GM19452 (cell line): Measurements from ENCODE around the gene RPH3AL.
"Not testable (repeated sequence)": the region's sequence is repeated elsewhere in the genome, so short reads cannot be mapped to it uniquely, and the experiment has no call there.

Source experiments
- ATAC-seq: cut with Tn5 transposase; IDR thresholded peaks from one replicate; pipeline ENCODE4 v1.9.1; 2021; ENCODE audit not compliant: unreplicated experiment

Gene RPH3AL

DNA sequence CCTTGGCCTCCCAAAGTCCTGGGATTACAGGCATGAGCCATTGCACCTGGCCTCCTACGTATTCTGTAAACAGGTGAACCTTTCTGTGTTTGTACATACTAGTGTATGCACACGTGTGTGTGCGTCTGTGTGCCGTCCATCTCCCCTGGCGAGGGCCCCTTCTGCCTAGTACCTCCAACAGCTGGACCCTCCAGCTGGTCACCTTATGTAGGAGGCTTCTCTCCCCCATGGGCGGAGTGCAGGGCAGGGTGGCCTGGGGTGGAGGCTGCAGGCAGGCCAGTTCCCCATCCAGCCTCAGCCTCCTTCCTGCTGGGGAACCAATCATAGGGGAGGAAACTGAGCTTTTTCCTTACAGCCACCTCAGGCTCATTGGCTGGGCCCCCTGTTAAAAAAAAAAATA lies 146.8 kb downstream of the RPH3AL start:
- ATAC-seq = no peak

DNA sequence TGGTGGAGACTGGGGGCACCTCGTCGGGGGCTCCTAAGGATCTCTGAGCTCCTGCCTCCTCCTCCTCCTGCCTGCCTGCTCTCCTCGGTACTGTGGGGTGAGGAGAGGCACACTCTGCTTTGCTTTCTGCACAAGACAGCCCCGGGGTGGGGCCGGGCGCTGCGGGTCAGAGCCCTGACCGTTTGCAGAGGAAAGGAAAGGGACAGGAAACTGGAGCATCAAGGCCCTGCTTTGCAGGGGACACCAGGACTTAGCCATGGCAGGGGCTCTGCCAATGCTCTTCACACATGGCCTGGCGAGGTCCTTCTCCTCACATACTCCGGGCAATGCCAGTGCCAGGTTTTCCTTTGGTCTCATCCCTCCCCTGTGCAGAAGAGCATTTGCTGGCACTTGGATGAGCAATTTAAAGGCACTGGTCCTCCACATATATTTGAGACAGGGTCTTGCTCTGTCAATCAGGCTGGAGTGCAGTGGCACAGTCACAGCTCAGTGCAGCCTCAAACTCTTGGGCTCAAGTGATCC lies 147.4 kb downstream of the RPH3AL start:
- no peak for ATAC-seq

DNA sequence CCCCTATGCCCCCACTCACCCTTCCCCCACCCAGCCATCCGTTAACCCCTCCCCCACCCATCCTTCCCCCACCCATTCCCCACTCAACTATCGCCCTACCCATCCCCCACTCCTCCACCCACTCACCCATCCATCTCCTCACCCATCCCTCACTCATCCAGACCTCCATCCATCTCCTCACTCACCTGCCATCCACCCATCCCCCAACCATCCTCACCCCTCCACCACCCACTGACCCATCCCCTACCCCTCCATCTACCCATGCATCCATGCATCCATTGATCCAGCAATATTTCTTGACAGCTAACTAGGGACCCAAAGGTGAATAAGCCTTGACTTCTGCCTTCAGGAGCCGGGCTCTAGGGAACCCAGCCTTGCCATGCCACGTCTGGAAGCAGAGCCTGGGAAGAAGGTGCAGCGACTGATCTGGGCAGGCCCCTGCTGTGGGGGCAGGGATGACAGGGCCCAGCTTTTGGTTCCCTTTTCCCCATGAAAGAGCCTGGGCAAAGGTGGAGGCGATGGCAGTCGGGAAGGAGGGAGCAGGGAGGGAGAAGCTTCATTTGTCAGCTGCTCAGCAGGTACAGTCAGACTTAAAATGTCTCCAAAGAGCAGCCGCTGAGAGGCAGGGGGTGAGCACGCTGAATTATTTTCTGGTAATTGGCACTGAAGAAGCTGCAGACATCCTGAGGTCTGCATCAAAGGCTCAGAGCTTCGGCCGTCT lies 148.0 kb downstream of the RPH3AL start:
- no peak for ATAC-seq

DNA sequence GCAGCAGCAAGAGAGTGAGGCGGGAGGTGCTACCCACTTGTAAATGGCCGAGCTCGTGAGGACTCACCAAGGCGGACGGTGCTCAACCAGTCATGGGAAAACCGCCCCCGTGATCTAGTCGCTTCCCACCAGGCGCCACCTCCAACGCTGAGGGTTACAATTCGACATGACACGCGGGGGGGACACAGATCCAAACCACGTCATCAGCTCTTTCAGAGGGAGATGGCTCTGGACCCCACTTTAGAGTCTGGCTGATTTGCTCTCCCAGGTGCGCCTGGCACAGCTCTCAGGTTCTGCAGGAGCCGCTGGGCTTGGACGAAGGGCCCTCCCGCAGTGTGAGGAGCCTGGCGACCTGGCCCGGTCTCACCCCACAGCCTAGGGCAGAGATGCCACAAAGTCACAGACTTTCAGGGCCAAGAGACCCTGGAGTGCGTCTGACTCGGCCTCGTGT lies 150.1 kb downstream of the RPH3AL start:
- no peak for ATAC-seq

DNA sequence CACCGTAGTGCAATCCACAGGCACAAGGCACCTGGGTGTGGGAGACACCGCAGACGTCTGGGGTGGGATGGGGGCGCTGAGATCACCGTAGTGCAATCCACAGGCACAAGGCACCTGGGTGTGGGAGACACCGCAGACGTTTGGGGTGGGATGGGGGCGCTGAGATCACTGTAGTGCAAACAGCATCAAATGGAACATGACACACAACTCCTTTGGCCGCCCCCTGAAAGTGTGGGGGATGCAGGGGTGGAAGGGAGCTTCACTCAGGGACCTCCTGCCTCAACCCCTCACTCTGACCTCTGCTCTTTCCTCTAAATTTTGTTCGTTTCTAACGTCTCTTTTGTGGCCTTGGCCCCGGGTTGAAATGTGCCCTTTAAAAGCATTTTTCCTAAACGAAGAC lies 150.9 kb downstream of the RPH3AL start:
- not testable (repeated sequence) for ATAC-seq

DNA sequence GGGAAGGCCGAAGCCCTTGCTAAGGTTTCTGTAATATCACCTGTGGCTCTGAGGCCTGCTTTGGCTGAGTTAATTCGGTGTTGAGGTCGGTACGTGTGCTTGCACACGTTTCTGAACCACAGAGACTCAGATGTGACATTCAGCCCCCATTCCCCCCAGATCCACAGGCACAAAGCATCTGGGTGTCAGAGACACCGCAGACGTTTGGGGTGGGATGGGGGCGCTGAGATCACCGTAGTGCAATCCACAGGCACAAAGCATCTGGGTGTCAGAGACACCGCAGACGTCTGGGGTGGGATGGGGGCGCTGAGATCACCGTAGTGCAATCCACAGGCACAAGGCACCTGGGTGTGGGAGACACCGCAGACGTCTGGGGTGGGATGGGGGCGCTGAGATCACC lies 151.3 kb downstream of the RPH3AL start:
- ATAC-seq = not testable (repeated sequence)

DNA sequence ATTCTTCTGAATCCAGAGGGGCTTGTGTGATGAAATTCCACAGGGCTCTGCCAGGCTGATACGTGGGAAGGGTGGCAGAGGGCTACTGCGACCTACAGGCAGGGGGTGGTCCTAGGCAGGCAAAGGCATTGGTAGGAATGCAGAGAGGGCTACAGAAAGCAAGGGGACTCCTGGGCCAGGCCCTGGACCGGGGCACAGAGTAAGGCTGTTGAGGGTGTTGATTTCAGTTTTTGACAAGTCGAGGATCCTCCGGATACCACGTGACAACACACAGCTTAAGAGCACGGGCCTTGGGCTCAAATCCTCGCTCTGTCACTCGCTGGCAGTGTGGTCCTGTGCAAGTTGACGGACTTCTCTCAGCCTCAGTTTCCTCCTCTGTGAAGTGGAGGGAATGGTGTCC lies 152.0 kb downstream of the RPH3AL start:
- no peak for ATAC-seq

DNA sequence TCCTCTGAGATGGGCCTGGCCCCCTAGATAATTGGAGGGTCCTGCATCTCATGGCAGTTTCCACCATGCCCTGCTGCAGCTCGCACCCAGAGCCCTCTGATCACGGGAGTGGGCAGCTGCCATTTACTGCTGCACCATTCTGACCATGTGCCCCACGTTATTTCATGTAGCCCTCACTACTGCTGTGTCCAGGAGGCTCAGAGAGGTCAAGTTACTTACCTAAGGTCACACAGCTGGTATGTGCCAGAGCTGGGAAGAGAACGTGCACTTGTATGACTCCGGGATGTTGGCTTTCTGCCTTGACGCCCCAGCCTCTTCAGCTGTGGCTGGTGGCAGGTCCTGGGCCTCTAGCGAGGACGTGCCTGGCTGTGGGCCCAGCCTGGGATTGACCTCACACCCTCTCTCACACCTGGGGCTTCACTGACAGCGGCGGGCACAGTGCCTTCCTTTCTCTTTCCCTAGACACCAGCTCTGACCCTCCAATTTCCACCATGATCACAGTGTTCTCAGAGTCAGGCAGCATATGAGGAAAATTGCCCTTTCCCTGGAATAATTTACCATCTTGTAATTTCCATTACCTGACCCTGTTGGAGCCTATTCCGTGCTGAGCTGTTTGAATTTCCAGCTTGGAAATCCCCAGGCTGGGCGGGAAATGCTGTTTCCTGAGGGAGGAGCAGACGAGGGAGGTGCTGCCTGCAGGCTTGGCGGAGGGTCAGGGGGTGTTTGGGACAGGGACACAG lies 152.6 kb downstream of the RPH3AL start:
- no peak for ATAC-seq

DNA sequence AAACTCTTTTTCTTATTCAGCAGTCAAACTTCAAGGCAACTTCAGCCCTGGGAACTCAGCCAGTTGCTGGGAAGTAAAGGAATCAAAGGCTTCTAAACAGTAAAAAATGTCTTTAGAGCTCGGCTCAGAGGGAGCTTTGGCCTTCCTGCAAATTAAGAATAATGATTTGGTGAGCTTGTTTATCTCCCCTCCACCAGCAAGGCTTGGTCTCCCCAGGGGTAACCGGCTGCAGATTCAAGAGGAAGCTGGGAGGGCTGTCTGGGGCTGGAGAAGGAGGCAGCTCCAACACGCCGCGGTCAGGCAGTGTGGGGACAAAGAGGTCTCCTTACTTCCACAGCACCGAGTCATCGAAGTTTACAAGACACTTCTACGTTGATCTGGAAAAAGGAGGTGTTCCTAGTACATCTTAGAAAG lies 153.4 kb downstream of the RPH3AL start:
- ATAC-seq = no peak

DNA sequence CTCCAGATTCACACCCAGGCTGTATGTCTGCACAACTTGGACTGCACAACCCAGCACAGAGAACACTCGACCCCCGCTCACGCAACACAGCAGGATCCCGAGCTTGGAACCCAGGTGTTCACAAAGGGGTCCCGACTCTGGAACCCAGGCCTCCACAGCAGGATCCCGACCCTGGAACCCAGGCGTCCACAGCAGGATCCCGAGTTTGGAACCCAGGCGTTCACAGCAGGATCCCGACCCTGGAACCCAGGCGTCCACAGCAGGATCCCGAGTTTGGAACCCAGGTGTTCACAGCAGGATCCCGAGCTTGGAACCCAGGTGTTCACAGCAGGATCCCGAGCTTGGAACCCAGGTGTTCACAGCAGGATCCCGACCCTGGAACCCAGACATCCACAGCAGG lies 154.4 kb downstream of the RPH3AL start:
- ATAC-seq = not testable (repeated sequence)

DNA sequence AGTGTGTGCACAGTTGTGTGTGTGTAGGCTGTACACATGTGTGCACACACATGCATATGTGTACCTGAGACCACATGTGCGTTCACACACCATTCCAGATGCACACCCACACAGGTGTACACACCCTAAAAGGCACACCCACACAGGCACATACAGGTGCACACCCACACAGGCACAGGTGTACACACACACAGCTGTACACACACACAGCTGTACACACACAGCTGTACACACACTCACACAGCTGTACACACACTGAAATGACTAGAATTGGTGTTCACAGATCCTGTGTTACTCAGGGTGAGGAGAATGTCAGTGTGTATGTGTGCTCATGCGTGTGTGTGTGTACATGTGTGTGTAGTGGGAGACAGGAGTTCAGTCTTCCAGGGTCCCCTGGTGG lies 155.3 kb downstream of the RPH3AL start:
- ATAC-seq = no peak

DNA sequence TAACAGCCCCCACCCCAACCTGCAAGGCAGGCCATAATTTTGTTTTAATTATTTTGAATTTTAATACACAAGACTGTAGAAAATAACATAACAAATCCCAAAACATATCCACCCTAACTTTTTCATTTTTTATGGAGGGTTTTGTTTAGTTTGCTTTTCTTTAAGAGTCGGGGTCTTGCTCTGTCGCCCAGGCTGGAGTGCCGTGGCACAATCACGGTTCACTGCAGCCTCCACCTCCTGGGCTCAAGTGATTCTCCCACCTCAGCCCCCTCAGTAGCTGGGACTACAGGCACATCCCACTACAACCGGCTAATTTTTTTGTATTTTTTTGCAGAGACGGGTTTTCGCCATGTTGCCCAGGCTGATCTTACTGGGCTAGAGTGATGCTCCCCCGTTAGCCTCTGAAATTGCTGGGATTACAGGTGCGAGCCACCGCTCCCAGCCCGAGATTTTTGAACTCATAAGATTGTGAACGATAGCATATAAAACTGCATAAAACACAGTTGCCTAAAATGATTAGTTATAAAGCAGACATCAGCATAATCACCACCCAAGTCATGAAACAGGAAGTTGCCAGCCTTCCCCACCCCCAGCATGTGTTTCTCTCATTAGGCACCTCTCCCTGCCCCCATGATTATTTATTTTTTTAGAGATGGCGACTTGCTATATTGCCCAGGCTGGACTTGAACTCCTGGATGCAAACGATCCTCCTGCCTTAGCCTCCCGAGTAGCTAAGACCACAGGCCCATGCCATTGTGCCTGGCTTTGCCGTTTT lies 157.6 kb downstream of the RPH3AL start:
- no peak for ATAC-seq

DNA sequence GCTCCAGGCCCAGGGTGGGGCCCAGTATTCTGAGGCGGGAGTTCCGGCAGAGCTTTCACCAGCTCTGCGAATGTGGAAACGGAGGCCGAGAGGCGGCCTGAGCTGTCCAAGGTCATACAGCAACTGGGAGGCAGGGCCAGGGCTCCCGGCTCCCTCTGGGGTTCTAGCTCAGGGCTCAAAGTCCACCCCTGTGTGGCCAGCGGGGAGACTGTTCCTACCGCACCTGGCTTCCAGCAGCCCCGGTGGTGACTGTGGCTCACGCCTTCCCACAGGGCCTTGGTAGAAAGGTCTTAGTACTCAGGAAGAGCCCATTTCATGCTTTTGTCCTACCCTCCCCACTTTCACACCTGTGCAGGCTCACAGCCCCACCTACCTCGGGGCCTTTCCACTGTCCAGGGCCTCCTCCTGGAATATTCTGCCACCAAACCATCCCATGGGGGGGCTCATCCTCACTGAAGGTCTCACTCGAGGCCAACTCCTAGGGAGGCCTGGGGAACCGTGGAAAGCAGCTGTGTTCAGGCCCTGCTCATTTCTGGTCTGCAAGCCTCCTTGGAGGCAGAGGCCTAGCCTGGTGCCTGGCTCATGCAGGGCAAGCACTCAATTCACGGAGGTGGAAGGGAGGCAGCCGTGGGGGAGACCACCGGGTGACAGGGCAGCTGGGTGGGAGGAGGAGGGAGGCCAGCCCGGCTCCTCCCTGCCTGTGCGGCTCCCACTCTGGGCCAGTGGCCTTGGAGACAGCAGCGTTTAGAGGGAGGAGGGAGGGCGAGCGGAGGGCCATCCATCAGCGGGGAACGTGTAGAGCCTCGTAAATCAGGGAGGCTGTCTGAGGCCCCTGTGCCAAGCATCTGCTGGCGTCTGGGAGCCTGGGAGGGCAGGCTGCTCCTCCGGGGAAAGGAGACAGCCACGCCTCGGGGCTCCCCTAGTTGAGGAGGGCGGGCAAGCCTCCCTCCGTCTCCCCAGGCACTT lies 158.5 kb downstream of the RPH3AL start:
- no peak for ATAC-seq

DNA sequence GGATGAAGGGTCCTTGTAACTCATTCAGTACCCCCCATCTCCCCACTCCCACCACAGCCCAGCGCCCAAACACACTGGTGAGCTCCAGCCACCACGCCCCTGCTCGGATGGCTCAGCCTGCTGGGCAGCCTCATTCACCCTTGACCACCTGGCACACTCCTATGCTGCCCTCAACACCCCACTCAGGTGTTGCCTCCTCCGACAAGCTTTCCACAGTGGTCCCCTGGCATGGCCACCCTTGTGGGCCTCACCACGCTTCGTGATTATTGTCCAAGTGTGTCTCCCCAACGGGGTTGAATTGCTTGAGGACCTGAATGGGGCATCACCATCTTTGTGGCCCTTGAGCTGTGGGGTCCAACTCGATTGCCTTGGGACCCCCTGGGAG lies 159.2 kb downstream of the RPH3AL start:
- ATAC-seq = no peak

DNA sequence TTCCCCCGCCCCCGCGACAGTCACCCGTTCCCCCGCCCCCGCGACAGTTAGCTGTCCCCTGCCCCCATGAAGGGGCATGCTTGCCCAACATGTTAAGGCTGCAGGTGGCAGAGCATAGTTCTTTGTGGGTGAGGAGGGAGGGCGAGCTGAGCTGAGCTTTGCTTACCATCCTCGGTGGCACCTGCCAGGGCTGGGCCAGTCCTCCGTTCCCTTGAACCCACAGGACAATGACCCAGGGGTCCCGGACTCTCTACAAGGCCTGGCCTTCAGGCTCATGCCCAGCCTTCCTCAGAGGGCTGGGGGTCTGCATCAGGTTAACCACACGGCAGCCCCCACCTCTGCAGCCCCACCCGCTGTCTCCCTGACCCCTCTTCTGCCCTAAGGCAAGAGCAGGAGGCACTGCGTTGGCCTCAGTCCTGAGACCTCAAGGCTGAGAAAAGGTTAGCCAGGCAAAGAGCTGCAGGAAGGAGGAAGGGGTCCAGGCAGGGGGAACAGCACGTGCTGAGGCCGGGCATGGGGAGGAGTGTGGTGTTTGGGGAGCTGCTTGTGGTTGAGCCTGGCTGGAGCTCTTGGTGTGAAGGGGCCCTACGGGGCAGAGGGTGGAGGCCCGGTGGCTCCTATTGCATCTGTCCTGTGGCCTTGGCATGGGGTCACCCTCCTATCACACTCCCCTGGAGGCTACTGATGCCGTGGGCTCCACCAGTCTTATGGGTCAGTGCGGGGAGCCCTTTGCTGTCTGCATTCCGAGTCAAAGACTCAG lies 159.8 kb downstream of the RPH3AL start:
- no peak for ATAC-seq

DNA sequence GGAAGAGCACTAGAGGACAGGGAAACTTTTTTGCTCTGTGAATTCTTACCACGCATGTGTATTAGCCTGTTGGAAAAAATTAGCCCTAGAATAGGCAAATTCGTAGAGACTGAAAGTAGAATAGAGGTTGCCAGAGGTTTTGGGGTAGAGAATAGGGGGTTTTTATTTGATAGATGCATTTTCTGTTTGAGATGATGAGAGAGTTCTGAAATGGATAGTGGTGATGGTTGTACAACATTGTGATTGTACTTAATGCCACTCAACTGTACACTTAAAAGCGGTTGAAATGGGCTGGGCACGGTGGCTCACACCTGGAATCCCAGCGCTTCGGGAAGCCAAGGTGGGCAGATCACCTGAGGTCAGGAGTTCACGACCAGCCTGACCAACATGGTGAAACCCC lies 163.2 kb downstream of the RPH3AL start:
- ATAC-seq = no peak

DNA sequence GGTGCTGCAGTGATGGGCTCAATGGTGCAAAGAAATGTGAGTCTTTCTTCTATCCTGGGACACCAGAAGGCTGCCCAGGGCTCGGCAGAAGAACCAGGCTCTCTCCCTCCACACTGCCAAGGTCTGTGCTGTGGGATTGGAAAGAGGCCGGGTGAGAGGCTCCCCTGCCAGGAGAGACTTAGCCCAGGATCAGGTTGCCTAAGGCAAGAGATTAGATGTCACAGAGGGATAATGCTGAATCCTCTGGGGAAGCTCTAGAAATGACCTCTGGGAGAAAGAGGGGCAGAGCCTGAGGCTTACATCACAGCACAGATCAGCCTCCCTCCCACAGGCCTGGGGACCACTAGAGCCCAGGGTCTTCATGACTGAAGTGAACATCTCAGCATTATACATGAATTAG lies 165.5 kb downstream of the RPH3AL start:
- ATAC-seq = no peak

DNA sequence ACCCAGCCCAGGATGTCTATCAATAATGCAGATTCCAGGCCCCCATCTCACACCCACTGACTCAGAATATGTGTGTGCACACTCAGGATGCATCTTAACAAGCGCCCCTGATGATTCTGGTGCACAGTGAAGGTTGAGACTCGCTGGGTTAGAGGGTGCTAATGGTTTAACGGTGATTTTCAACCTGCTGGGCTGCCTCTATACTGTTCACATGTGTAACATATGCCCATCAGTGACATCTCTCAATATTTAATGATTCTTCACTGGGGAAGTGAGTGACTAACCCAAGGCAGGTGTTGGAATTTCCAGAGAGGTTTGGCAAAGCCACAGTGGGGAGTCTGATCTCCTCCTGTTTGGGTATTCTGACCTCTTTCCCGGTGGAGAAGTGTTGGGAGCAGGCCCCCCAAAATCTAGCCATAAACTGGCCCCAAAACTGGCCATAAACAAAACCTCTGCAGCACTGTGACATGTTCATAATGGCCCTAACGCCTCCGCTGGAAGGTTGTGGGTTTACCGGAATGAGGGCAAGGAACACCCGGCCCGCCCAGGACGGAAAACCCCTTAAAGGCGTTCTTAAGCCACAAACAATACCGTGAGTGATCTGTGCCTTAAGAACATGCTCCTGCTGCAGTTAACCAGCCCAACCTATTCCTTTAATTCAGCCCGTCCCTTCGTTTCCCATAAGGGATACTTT lies 167.0 kb downstream of the RPH3AL start:
- ATAC-seq = no peak

DNA sequence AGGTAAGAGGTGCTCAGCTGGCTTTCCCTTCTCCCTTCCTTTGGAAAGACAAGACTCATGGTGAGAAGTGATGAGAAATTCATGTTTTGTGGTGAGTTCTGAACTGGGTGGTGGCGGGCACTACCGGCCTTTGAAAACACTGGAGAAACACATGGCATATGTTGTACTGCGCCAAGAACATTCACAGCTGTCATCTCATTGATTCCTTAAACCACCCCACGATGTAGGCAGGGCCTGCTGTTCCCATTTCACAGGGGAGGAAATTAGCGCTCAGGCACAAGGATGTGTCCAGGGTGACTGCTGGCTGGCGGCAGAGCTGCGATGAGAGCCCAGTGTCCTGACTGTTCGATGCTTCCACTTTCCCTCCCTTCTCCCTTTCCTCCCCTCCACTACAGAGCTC lies 169.6 kb downstream of the RPH3AL start:
- no peak for ATAC-seq
